Esophagus muscularis mucosa (tissue), 4 donors: ENCODE measurements around the gene PDGFRB. TPM values are rescaled to one million over a fixed set of nuclear protein-coding genes. Genes with fewer than 3 reads are reported as not detected.

Source experiments
- DNase-seq: peaks from one replicate; pipeline ENCODE4 v3.0.0-alpha.2; 2017; ENCODE audit errors: extremely low spot score
- H3K27ac ChIP-seq, 4 donors: fragments of 200-600 bp; sonication (generic); replicated peaks in 1 of 4; 1 replicate in 3 of 4; 2 replicates in 1 of 4; pipeline ENCODE4 v1.5.1; 2016 to 2019; ENCODE audit warnings: mild to moderate bottlenecking in 1 of 4
- H3K27me3 ChIP-seq, 4 donors: fragments of 200-600 bp; sonication (generic); one replicate each; pipeline versions ENCODE4 v1.5.1 to v1.6.0; 2016 to 2019
- H3K36me3 ChIP-seq, 4 donors: fragments of 200-600 bp; sonication (generic); one replicate each; pipeline ENCODE4 v1.5.1; 2016 to 2019
- H3K4me1 ChIP-seq, 4 donors: fragments of 200-600 bp; sonication (generic); one replicate each; pipeline ENCODE4 v1.5.1; 2016 to 2019
- H3K4me3 ChIP-seq, 4 donors: fragments of 200-600 bp; sonication (generic); 1 replicate in 2 of 4; 2 replicates in 2 of 4; pipeline ENCODE4 v1.5.1; 2016 to 2019; ENCODE audit warnings: mild to moderate bottlenecking in 4 of 4, moderate library complexity in 1 of 4
- H3K9me3 ChIP-seq, 4 donors: fragments of 200-600 bp; sonication (generic); 1 replicate in 3 of 4; 2 replicates in 1 of 4; pipeline ENCODE4 v1.5.1; 2016 to 2019
- CTCF ChIP-seq, 3 experiments: fragments of 200-600 bp in 2 of 3; fragments of 450-650 bp in 1 of 3; sonication (generic) in 2 of 3; IDR thresholded peaks; one replicate each; pipeline ENCODE4 v1.5.1; 2017 to 2019; ENCODE audit warnings: antibody characterized with exemption in 3 of 3, mild to moderate bottlenecking in 2 of 3, moderate library complexity in 1 of 3
- EP300 ChIP-seq: sonication (generic); formaldehyde crosslinking; IDR thresholded peaks from one replicate; pipeline ENCODE4 v1.6.1; 2017; ENCODE audit warnings: antibody characterized with exemption
- POLR2A ChIP-seq: fragments of 450-650 bp; IDR thresholded peaks from one replicate; pipeline ENCODE4 v1.6.1; 2017; ENCODE audit warnings: antibody characterized with exemption, moderate library complexity, mild to moderate bottlenecking, low read depth
- POLR2AphosphoS5 ChIP-seq, 2 donors: sonication (generic); formaldehyde crosslinking; IDR thresholded peaks; one replicate each; pipeline ENCODE4 v1.6.1; 2017; ENCODE audit warnings: antibody characterized with exemption in 2 of 2
- WGBS: methylation state at CpG from one replicate; pipeline ENCODE4 v1.1.5; 2018; 5-methylcytosine and 5-hydroxymethylcytosine counted together
- intact Hi-C: fragments of 100-400 bp; cut with DNase I; formaldehyde crosslinking; loops from one replicate; pipeline ENCODE4 v1.15.1; 2023
- total RNA-seq, 4 donors: library from RNA; depleted of rRNA; stranded (reverse); fragments of >200 nt; gene quantifications; one replicate each; pipeline versions ENCODE4 v1.1.0 to v1.2.1, GENCODE V29; 2016

The PDGFRB gene
- total RNA-seq, 4 donors from 2014 or later: 83.1 to 219 (median 141) TPM

- Histone ChIP-seq H3K36me3 (peaks cover 0 to 6% (median 0%) of the 10 kb centered on the region in 4 donors), H3K9me3 (no peaks in the 10 kb centered on the region), H3K4me1 (peaks cover 0 to 3% (median 0%) of the 10 kb centered on the region in 4 donors), H3K27me3 (no peaks in the 10 kb centered on the region), H3K27ac (no peak overlapping the region), H3K4me3 (no peak overlapping the region)
- WGBS: 72% methylated on average over 5 of the region's 5 CpGs
- no peak for TF ChIP-seq EP300
- TF ChIP-seq POLR2AphosphoS5 (IDR thresholded peaks at IDR 0.05): no peak
- no peak for DNase-seq
- intact Hi-C loops: no loop called here
Observed at GRCh38 chr5:150073086-150073625, 82.5 kb downstream of the PDGFRB start.

- H3K27ac ChIP-seq: no peak overlapping the region
- WGBS: 97% methylated on average over 3 of the region's 3 CpGs
- H3K36me3 ChIP-seq: peaks cover 0 to 6% (median 0%) of the 10 kb centered on the region in 4 donors
- peaks cover 0 to 11% (median 2%) of the 10 kb centered on the region in 4 donors for H3K4me1 ChIP-seq
- H3K27me3 ChIP-seq: peaks cover 0 to 3% (median 0%) of the 10 kb centered on the region in 4 donors
- no peaks in the 10 kb centered on the region for H3K9me3 ChIP-seq
- TF ChIP-seq POLR2AphosphoS5 (IDR thresholded peaks at IDR 0.05) (no peak), CTCF (IDR thresholded peaks at IDR 0.05) (no peak), EP300 (no peak), POLR2A (no peak)
- no peak overlapping the region for H3K4me3 ChIP-seq
- intact Hi-C loops: no loop called here
- DNase-seq: no peak
Observed at GRCh38 chr5:150070821-150071220, 84.8 kb downstream of the PDGFRB start.

- peaks cover 0 to 3% (median 0%) of the 10 kb centered on the region in 4 donors for H3K27me3 ChIP-seq
- TF ChIP-seq EP300: no peak
- no peak for TF ChIP-seq CTCF (IDR thresholded peaks at IDR 0.05)
- no peak for DNase-seq
- intact Hi-C loops: no loop called here
- no peak overlapping the region for H3K4me3 ChIP-seq
- 83% methylated on average over 17 of the region's 25 CpGs for WGBS
- H3K27ac ChIP-seq: no peak overlapping the region
- peaks cover 0 to 6% (median 0%) of the 10 kb centered on the region in 4 donors for H3K36me3 ChIP-seq
- H3K9me3 ChIP-seq: no peaks in the 10 kb centered on the region
- peaks cover 0 to 15% (median 10%) of the 10 kb centered on the region in 4 donors for H3K4me1 ChIP-seq
Observed at GRCh38 chr5:150069672-150070627, 85.7 kb downstream of the PDGFRB start.

- 87% methylated on average over 8 of the region's 12 CpGs for WGBS
- intact Hi-C loops: no loop called here
- H3K4me1 ChIP-seq: peaks cover 0 to 15% (median 12%) of the 10 kb centered on the region in 4 donors
- H3K27ac ChIP-seq: no peak overlapping the region
- TF ChIP-seq CTCF (IDR thresholded peaks at IDR 0.05): no peak
- no peak for TF ChIP-seq EP300
- no peak for TF ChIP-seq POLR2AphosphoS5 (IDR thresholded peaks at IDR 0.05)
- TF ChIP-seq POLR2A: no peak
- no peak overlapping the region for H3K4me3 ChIP-seq
- H3K36me3 ChIP-seq: peaks cover 0 to 6% (median 0%) of the 10 kb centered on the region in 4 donors
- H3K27me3 ChIP-seq: peaks cover 0 to 3% (median 0%) of the 10 kb centered on the region in 4 donors
- no peaks in the 10 kb centered on the region for H3K9me3 ChIP-seq
- DNase-seq: no peak
Observed at GRCh38 chr5:150068961-150069645, 86.5 kb downstream of the PDGFRB start.

- no peaks in the 10 kb centered on the region for H3K9me3 ChIP-seq
- H3K36me3 ChIP-seq: peaks cover 0 to 6% (median 0%) of the 10 kb centered on the region in 4 donors
- intact Hi-C loops: no loop called here
- 73% methylated on average over 4 of the region's 4 CpGs for WGBS
- TF ChIP-seq EP300: no peak
- no peak for TF ChIP-seq POLR2AphosphoS5 (IDR thresholded peaks at IDR 0.05)
- TF ChIP-seq POLR2A: no peak
- no peak for TF ChIP-seq CTCF (IDR thresholded peaks at IDR 0.05)
- no peak overlapping the region for H3K27ac ChIP-seq
- no peak overlapping the region for H3K4me3 ChIP-seq
- H3K4me1 ChIP-seq: peaks cover 0 to 15% (median 12%) of the 10 kb centered on the region in 4 donors
- peaks cover 0 to 3% (median 0%) of the 10 kb centered on the region in 4 donors for H3K27me3 ChIP-seq
- DNase-seq: no peak
Observed at GRCh38 chr5:150068472-150068871, 87.2 kb downstream of the PDGFRB start.
